ENCODE data around the gene BFSP2. TPM values are rescaled to one million over a fixed set of nuclear protein-coding genes. Genes with fewer than 3 reads are reported as not detected.
"Not testable (repeated sequence)": the region's sequence is repeated elsewhere in the genome, so short reads cannot be mapped to it uniquely, and the experiment has no call there.

The BFSP2 gene
- total and polyA plus RNA-seq, 2 of the 13 experiments (the other 11 are each of a cell fraction or from before 2014, with no cell fraction given) = not detected

DNA sequence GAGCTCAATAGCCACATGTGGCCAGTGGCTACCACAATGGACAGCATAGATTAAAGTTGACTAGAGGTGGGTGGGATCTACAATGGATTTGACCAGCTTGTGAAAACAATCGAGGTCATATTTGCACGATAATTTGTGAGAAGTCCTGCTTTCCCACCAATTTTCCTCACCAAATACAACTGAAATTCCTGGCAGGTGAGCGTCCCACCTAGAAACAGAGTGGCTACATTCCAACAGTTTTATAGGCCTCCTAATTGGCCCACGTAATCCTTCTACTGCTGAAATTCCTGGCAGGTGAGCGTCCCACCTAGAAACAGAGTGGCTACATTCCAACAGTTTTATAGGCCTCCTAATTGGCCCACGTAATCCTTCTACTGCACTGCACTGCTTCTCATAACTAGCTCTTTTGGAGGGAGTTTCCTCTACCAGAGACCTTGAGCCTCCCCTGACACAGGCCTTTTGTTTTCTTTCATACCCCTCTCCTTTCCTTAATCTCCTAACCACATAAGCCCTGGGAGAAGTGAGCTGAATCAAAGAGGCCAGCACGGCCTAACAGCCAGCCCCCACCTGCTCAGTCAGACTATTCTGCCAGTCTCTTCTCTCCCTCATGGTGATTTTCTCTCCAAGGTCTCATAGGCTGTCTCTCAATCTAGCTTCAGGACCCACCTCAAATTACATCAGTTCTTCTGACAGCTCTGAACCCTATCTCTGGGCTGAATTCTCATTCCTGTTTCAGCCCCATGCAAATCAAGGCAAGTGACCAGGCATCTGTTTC is 80.2 kb downstream of the BFSP2 start (continued):
- TF ChIP-seq, protein P1, sequence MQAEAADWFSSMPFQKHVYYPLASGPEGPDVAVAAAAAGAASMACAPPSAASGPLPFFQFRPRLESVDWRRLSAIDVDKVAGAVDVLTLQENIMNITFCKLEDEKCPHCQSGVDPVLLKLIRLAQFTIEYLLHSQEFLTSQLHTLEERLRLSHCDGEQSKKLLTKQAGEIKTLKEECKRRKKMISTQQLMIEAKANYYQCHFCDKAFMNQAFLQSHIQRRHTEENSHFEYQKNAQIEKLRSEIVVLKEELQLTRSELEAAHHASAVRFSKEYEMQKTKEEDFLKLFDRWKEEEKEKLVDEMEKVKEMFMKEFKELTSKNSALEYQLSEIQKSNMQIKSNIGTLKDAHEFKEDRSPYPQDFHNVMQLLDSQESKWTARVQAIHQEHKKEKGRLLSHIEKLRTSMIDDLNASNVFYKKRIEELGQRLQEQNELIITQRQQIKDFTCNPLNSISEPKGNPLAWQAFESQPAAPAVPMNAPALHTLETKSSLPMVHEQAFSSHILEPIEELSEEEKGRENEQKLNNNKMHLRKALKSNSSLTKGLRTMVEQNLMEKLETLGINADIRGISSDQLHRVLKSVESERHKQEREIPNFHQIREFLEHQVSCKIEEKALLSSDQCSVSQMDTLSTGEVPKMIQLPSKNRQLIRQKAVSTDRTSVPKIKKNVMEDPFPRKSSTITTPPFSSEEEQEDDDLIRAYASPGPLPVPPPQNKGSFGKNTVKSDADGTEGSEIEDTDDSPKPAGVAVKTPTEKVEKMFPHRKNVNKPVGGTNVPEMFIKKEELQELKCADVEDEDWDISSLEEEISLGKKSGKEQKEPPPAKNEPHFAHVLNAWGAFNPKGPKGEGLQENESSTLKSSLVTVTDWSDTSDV (CRISPR knock-in tag; IDR thresholded peaks at IDR 0.05) = no peak
- TF ChIP-seq, protein P2, sequence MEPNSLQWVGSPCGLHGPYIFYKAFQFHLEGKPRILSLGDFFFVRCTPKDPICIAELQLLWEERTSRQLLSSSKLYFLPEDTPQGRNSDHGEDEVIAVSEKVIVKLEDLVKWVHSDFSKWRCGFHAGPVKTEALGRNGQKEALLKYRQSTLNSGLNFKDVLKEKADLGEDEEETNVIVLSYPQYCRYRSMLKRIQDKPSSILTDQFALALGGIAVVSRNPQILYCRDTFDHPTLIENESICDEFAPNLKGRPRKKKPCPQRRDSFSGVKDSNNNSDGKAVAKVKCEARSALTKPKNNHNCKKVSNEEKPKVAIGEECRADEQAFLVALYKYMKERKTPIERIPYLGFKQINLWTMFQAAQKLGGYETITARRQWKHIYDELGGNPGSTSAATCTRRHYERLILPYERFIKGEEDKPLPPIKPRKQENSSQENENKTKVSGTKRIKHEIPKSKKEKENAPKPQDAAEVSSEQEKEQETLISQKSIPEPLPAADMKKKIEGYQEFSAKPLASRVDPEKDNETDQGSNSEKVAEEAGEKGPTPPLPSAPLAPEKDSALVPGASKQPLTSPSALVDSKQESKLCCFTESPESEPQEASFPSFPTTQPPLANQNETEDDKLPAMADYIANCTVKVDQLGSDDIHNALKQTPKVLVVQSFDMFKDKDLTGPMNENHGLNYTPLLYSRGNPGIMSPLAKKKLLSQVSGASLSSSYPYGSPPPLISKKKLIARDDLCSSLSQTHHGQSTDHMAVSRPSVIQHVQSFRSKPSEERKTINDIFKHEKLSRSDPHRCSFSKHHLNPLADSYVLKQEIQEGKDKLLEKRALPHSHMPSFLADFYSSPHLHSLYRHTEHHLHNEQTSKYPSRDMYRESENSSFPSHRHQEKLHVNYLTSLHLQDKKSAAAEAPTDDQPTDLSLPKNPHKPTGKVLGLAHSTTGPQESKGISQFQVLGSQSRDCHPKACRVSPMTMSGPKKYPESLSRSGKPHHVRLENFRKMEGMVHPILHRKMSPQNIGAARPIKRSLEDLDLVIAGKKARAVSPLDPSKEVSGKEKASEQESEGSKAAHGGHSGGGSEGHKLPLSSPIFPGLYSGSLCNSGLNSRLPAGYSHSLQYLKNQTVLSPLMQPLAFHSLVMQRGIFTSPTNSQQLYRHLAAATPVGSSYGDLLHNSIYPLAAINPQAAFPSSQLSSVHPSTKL (CRISPR knock-in tag; IDR thresholded peaks at IDR 0.05) = no peak
- TF ChIP-seq NCOA2 (CRISPR knock-in tag; IDR thresholded peaks at IDR 0.05) = no peak
- TF ChIP-seq, protein P3, sequence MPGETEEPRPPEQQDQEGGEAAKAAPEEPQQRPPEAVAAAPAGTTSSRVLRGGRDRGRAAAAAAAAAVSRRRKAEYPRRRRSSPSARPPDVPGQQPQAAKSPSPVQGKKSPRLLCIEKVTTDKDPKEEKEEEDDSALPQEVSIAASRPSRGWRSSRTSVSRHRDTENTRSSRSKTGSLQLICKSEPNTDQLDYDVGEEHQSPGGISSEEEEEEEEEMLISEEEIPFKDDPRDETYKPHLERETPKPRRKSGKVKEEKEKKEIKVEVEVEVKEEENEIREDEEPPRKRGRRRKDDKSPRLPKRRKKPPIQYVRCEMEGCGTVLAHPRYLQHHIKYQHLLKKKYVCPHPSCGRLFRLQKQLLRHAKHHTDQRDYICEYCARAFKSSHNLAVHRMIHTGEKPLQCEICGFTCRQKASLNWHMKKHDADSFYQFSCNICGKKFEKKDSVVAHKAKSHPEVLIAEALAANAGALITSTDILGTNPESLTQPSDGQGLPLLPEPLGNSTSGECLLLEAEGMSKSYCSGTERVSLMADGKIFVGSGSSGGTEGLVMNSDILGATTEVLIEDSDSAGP (CRISPR knock-in tag; IDR thresholded peaks at IDR 0.05; ENCODE audit: borderline replicate concordance) = no peak

DNA sequence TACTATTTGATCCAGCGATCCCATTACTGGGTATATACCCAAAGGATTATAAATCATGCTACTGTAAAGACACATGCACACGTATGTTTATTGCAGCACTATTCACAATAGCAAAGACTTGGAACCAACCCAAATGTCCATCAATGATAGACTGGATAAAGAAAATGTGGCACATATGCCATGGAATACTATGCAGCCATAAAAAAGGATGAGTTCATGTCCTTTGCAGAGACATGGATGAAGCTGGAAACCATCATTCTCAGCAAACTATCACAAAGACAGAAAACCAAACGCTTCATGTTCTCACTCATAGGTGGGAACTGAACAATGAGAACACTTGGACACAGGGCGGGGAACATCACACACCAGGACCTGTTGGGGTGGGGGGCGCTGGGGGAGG is 82.6 kb downstream of the BFSP2 start:
- FAIRE-seq; H3K36me3 ChIP-seq (replicated peaks in 1 of 2; ENCODE audit: control insufficient read depth in 1 of 2, insufficient read depth in 2 of 2, low read length in 2 of 2); H3K27ac ChIP-seq (ENCODE audit: extremely low read length, insufficient read depth, low read length); H3K79me2 ChIP-seq (ENCODE audit: insufficient read depth, low read length); in situ Hi-C loops (cut with HindIII; ENCODE audit: extremely low pct_ligation_motif_present, low pct_unique_long_range_greater_than_20kb); DNase-seq (ENCODE audit: low spot score); H3K4me1 ChIP-seq (ENCODE audit: insufficient read depth, low read length); H3K9ac ChIP-seq (ENCODE audit: insufficient read depth, low read depth, low read length); POLR2A ChIA-PET; intact Hi-C loops (cut with micrococcal nuclease; ENCODE audit: unreplicated experiment); H2AFZ ChIP-seq (ENCODE audit: low read length); CTCF ChIA-PET (ENCODE audit: low intra/inter-chr PET ratio, low total read pairs); H3K27me3 ChIP-seq (ENCODE audit: control insufficient read depth in 1 of 2, insufficient read depth in 2 of 2, low read length in 2 of 2); BruUV-seq (replicated peaks); H4K20me1 ChIP-seq (ENCODE audit: insufficient read depth, low read length); H3K9me3 ChIP-seq (ENCODE audit: low read length); H3K4me3 ChIP-seq (replicated peaks in 1 of 3; ENCODE audit: insufficient read depth in 1 of 3, low read depth in 2 of 3, low read length in 3 of 3); ATAC-seq; H3K4me2 ChIP-seq (ENCODE audit: low read depth, low read length): not testable (repeated sequence)
- WGBS (ENCODE audit: low lambda C conversion rate) = 60% methylated on average over 5 of the region's 5 CpGs
